Astrocyte (in vitro differentiated cells and primary cell): Measurements from ENCODE around the gene ABCB8. TPM values are rescaled to one million over a fixed set of nuclear protein-coding genes. Genes with fewer than 3 reads are reported as not detected.

Source experiments
- DNase-seq: peaks from one replicate; pipeline ENCODE4 v3.0.0-alpha.2; 2010; ENCODE audit warnings: low read depth
- FAIRE-seq: peaks from 2 replicates; lab custom pipeline; 2011; peaks lifted over from hg19 to GRCh38; lab: Jason Lieb, UNC
- H2AFZ ChIP-seq: 2 replicates; pipeline ENCODE4 v1.6.0; 2012; ENCODE audit warnings: low read depth, low read length, inconsistent platforms
- H3K27ac ChIP-seq: 2 replicates; pipeline ENCODE4 v1.5.1; 2011; ENCODE audit warnings: low read depth, low read length, inconsistent platforms
- H3K27me3 ChIP-seq: 2 replicates; pipeline ENCODE4 v1.6.0; 2011; ENCODE audit warnings: low read length, inconsistent platforms; ENCODE audit not compliant: insufficient read depth
- H3K36me3 ChIP-seq: 2 replicates; pipeline ENCODE4 v1.5.1; 2011; ENCODE audit warnings: low read length, inconsistent platforms; ENCODE audit not compliant: insufficient read depth
- H3K4me1 ChIP-seq: 2 replicates; pipeline ENCODE4 v1.5.1; 2011; ENCODE audit warnings: low read length, inconsistent platforms; ENCODE audit not compliant: insufficient read depth
- H3K4me2 ChIP-seq: 2 replicates; pipeline ENCODE4 v1.6.0; 2012; ENCODE audit warnings: low read length, inconsistent platforms
- H3K4me3 ChIP-seq: 2 replicates; pipeline ENCODE4 v1.5.1; 2011; ENCODE audit warnings: low read depth, mild to moderate bottlenecking, low read length, inconsistent platforms; ENCODE audit not compliant: insufficient read depth
- H3K79me2 ChIP-seq: 2 replicates; pipeline ENCODE4 v1.6.0; 2012; ENCODE audit warnings: mild to moderate bottlenecking, low read length, inconsistent platforms; ENCODE audit not compliant: insufficient read depth
- H3K9ac ChIP-seq: 2 replicates; pipeline ENCODE4 v1.6.0; 2012; ENCODE audit warnings: mild to moderate bottlenecking, low read length, inconsistent platforms
- H3K9me3 ChIP-seq: 2 replicates; pipeline ENCODE4 v1.5.1; 2012; ENCODE audit warnings: low read depth, mild to moderate bottlenecking, low read length, inconsistent platforms; ENCODE audit not compliant: insufficient read depth
- H4K20me1 ChIP-seq: 2 replicates; pipeline ENCODE4 v1.6.0; 2012; ENCODE audit warnings: low read length, inconsistent platforms; ENCODE audit not compliant: insufficient read depth
- H3K27ac Mint-ChIP-seq: one replicate; pipeline ENCODE4 v1.8.0; 2021; ENCODE audit warnings: mild to moderate bottlenecking, mixed read lengths; ENCODE audit not compliant: unreplicated experiment
- H3K27me3 Mint-ChIP-seq: one replicate; pipeline ENCODE4 v1.8.0; 2021; ENCODE audit warnings: low read depth, mixed read lengths; ENCODE audit not compliant: unreplicated experiment
- H3K36me3 Mint-ChIP-seq: one replicate; pipeline ENCODE4 v1.8.0; 2021; ENCODE audit warnings: low read depth, mixed read lengths; ENCODE audit not compliant: unreplicated experiment
- H3K4me1 Mint-ChIP-seq: one replicate; pipeline ENCODE4 v1.8.0; 2021; ENCODE audit warnings: low read depth, mixed read lengths; ENCODE audit not compliant: unreplicated experiment
- H3K4me3 Mint-ChIP-seq: one replicate; pipeline ENCODE4 v1.8.0; 2021; ENCODE audit warnings: mild to moderate bottlenecking, moderate library complexity, mixed read lengths; ENCODE audit not compliant: unreplicated experiment
- H3K9me3 Mint-ChIP-seq: one replicate; pipeline ENCODE4 v1.8.0; 2021; ENCODE audit warnings: mild to moderate bottlenecking, mixed read lengths; ENCODE audit not compliant: unreplicated experiment
- CTCF ChIP-seq: IDR thresholded peaks from 2 replicates; pipeline ENCODE4 v1.5.1; 2011; ENCODE audit warnings: low read depth, mild to moderate bottlenecking, inconsistent platforms, low read length, moderate library complexity; ENCODE audit not compliant: insufficient read depth
- EZH2 ChIP-seq: IDR thresholded peaks from 2 replicates; pipeline ENCODE4 v1.6.1; 2012; ENCODE audit warnings: mild to moderate bottlenecking, low read length, inconsistent platforms; ENCODE audit not compliant: insufficient read depth
- total RNA-seq: library from RNA; stranded (reverse); gene quantifications from 2 replicates; pipeline ENCODE4 v1.2.1, GENCODE V29; 2021

Gene ABCB8
- total RNA-seq, 1 donor from 2014 or later, result 53.3 TPM

- H3K9ac ChIP-seq, result no peak overlapping the region
- peaks cover 5% of the 10 kb centered on the region for H3K4me1 ChIP-seq
- TF ChIP-seq EZH2 (no peak), CTCF (no peak)
- H4K20me1 ChIP-seq, result peaks cover 8% of the 10 kb centered on the region
- peaks cover 53% of the 10 kb centered on the region for H3K27me3 ChIP-seq
- no peak overlapping the region for H2AFZ ChIP-seq
- H3K36me3 ChIP-seq, result no peaks in the 10 kb centered on the region
- no peak for DNase-seq
- Mint-ChIP-seq H3K27ac (no peak overlapping the region), H3K4me3 (no peak overlapping the region), H3K27me3 (peaks cover 47% of the 10 kb centered on the region), H3K9me3 (no peaks in the 10 kb centered on the region), H3K36me3 (no peaks in the 10 kb centered on the region), H3K4me1 (peaks cover 12% of the 10 kb centered on the region)
- FAIRE-seq, result no peak
- H3K4me2 ChIP-seq, result no peak overlapping the region
- no peaks in the 10 kb centered on the region for H3K79me2 ChIP-seq
- H3K4me3 ChIP-seq, result no peak overlapping the region
- H3K27ac ChIP-seq, result no peak overlapping the region
- no peaks in the 10 kb centered on the region for H3K9me3 ChIP-seq
Observed at GRCh38 chr7:150980663-150981062, 47.6 kb upstream of the ABCB8 start.

- Histone ChIP-seq H4K20me1 (peaks cover 5% of the 10 kb centered on the region), H3K79me2 (no peaks in the 10 kb centered on the region), H3K27me3 (peaks cover 53% of the 10 kb centered on the region), H3K9me3 (no peaks in the 10 kb centered on the region), H3K27ac (no peak overlapping the region), H3K4me3 (no peak overlapping the region), H2AFZ (no peak overlapping the region), H3K4me2 (no peak overlapping the region), H3K9ac (no peak overlapping the region), H3K4me1 (peaks cover 5% of the 10 kb centered on the region), H3K36me3 (no peaks in the 10 kb centered on the region)
- Mint-ChIP-seq H3K27me3 (peaks cover 51% of the 10 kb centered on the region), H3K27ac (no peak overlapping the region), H3K9me3 (no peaks in the 10 kb centered on the region), H3K4me3 (no peak overlapping the region), H3K36me3 (no peaks in the 10 kb centered on the region), H3K4me1 (peaks cover 7% of the 10 kb centered on the region)
- TF ChIP-seq CTCF, result no peak
- no peak for TF ChIP-seq EZH2
- DNase-seq, result no peak
- FAIRE-seq, result no peak
Observed at GRCh38 chr7:150981644-150982043, 46.6 kb upstream of the ABCB8 start.

- FAIRE-seq, result no peak
- H3K9me3 ChIP-seq, result no peaks in the 10 kb centered on the region
- H3K27me3 Mint-ChIP-seq, result peaks cover 48% of the 10 kb centered on the region
- H2AFZ ChIP-seq, result no peak overlapping the region
- no peaks in the 10 kb centered on the region for H3K36me3 ChIP-seq
- H3K27me3 ChIP-seq, result peaks cover 46% of the 10 kb centered on the region
- H3K79me2 ChIP-seq, result no peaks in the 10 kb centered on the region
- DNase-seq, result no peak
- peaks cover 5% of the 10 kb centered on the region for H3K4me1 ChIP-seq
- no peak overlapping the region for H3K27ac Mint-ChIP-seq
- H3K4me3 Mint-ChIP-seq, result no peak overlapping the region
- no peak overlapping the region for H3K27ac ChIP-seq
- H3K4me1 Mint-ChIP-seq, result peaks cover 4% of the 10 kb centered on the region
- TF ChIP-seq EZH2 (no peak), CTCF (no peak)
- no peak overlapping the region for H3K9ac ChIP-seq
- no peaks in the 10 kb centered on the region for H3K9me3 Mint-ChIP-seq
- H4K20me1 ChIP-seq, result peaks cover under 1% of the 10 kb centered on the region
- H3K36me3 Mint-ChIP-seq, result no peaks in the 10 kb centered on the region
- no peak overlapping the region for H3K4me3 ChIP-seq
- H3K4me2 ChIP-seq, result no peak overlapping the region
Observed at GRCh38 chr7:150982351-150982750, 45.9 kb upstream of the ABCB8 start.
